ENCODE results near the gene ARL6IP5. TPM values are rescaled to one million over a fixed set of nuclear protein-coding genes. Genes with fewer than 3 reads are reported as not detected.

Gene ARL6IP5
- total RNA-seq, 1 experiment from 2014 or later: 16.9 TPM

DNA sequence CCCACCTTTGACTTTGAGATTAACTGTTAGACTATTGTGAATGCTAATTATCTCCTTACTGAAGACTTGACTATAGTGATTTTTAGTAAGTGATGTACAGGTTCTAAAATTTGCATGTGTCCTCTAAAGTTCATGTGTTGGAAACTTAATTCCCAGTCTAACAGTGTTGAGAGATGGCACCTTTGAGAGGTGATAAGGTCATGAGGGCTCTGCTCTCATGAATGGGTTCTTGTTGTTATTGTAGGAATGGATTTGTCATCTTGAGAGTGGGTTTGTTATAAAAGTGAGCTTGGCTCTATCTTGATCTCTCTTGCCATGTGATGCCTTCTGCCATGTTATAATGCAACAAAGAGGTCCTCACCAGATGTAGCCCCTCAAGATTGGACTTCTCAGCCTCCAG, 56.6 kb downstream of the ARL6IP5 start:
- Histone ChIP-seq H3K23ac (ENCODE audit: insufficient read length, low read depth, low read length) (no peak overlapping the region), H3K79me2 (ENCODE audit: insufficient read depth, low read length) (no peaks in the 10 kb centered on the region), H2BK120ac (ENCODE audit: low read depth, low read length, poor library complexity, severe bottlenecking) (no peak overlapping the region), H2BK12ac (ENCODE audit: insufficient read length, low read depth, low read length) (no peak overlapping the region), H3K18ac (ENCODE audit: insufficient read length, low read depth, low read length) (no peak overlapping the region), H3K56ac (ENCODE audit: insufficient read length, low read depth, low read length) (no peak overlapping the region), H2BK20ac (ENCODE audit: low read depth, low read length, poor library complexity, severe bottlenecking) (no peak overlapping the region), H3K4me1 (ENCODE audit: insufficient read depth, low read length) (no peaks in the 10 kb centered on the region; the same call in 1 of the 2 replicates), H3K23me2 (ENCODE audit: insufficient read length, low read depth, low read length, poor library complexity, severe bottlenecking) (no peaks in the 10 kb centered on the region), H4K5ac (ENCODE audit: insufficient read length, low read depth, low read length) (no peak overlapping the region), H2BK15ac (ENCODE audit: low read depth, low read length) (no peak overlapping the region), H3K27me3 (ENCODE audit: insufficient read depth, low read length) (peaks cover 4% of the 10 kb centered on the region; the same call in 1 of the 2 replicates), H4K91ac (ENCODE audit: insufficient read length, low read depth, low read length) (no peak overlapping the region), H3K9ac (ENCODE audit: extremely low read depth, insufficient read length, low read length) (no peak overlapping the region), H3K9me3 (ENCODE audit: control insufficient read depth, low read depth, low read length) (no peaks in the 10 kb centered on the region), H3T11ph (ENCODE audit: low read length) (no peak overlapping the region), H2BK5ac (ENCODE audit: insufficient read length, low read length) (no peak overlapping the region), H3K79me1 (ENCODE audit: insufficient read depth, low read depth, low read length, poor library complexity, severe bottlenecking) (no peaks in the 10 kb centered on the region), H4K8ac (replicated peaks; ENCODE audit: insufficient read length, low read depth, low read length) (no peak overlapping the region), H2AFZ (ENCODE audit: low read length) (no peak overlapping the region), H4K20me1 (ENCODE audit: control insufficient read depth, insufficient read depth, insufficient read length) (no peaks in the 10 kb centered on the region), H3K14ac (ENCODE audit: insufficient read depth, low read length) (no peak overlapping the region), H3K4me2 (ENCODE audit: insufficient read depth, insufficient read length, low read length) (no peak overlapping the region), H2AK5ac (ENCODE audit: insufficient read length, low read length) (no peak overlapping the region), H3K4ac (ENCODE audit: low read depth, low read length) (no peak overlapping the region), H3K27ac (ENCODE audit: insufficient read length, low read depth, low read length) (no peak overlapping the region)
- no peaks in the 10 kb centered on the region for H3K36me3 Mint-ChIP-seq (ENCODE audit: insufficient read depth in 1 of 3, low read depth in 3 of 3)
- H3K27me3 Mint-ChIP-seq (ENCODE audit: low read depth): peaks cover 89% of the 10 kb centered on the region
- H3K4me1 Mint-ChIP-seq: peaks cover 12 to 23% of the 10 kb centered on the region in 2 experiments
- H3K27ac Mint-ChIP-seq: no peak overlapping the region
- TF ChIP-seq, protein P1, sequence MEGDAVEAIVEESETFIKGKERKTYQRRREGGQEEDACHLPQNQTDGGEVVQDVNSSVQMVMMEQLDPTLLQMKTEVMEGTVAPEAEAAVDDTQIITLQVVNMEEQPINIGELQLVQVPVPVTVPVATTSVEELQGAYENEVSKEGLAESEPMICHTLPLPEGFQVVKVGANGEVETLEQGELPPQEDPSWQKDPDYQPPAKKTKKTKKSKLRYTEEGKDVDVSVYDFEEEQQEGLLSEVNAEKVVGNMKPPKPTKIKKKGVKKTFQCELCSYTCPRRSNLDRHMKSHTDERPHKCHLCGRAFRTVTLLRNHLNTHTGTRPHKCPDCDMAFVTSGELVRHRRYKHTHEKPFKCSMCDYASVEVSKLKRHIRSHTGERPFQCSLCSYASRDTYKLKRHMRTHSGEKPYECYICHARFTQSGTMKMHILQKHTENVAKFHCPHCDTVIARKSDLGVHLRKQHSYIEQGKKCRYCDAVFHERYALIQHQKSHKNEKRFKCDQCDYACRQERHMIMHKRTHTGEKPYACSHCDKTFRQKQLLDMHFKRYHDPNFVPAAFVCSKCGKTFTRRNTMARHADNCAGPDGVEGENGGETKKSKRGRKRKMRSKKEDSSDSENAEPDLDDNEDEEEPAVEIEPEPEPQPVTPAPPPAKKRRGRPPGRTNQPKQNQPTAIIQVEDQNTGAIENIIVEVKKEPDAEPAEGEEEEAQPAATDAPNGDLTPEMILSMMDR (conservative IDR thresholded peaks at IDR 0.05): no peak
- H3K9me3 Mint-ChIP-seq: no peaks in the 10 kb centered on the region
- no peak overlapping the region for H3K4me3 Mint-ChIP-seq
- no peak for DNase-seq

All from H9 (cell line).